ENCODE measurements around the gene LRPAP1.
"Not testable (repeated sequence)": the region's sequence is repeated elsewhere in the genome, so short reads cannot be mapped to it uniquely, and the experiment has no call there.

LRPAP1 gene

GRCh38 chr4:3463556-3464348, 68.5 kb downstream of the LRPAP1 start:
- H3K4me3 ChIP-seq (ENCODE audit: low read depth, low read length) = no peak overlapping the region
- CTCF ChIA-PET = interaction anchor here (1.0 to 1.8 kb wide), 2 partner anchors 17 to 20 kb away, joined by 6 read pairs; no protein-coding TSS in a partner anchor
- DNase-seq (ENCODE audit: low read depth, low spot score) = no peak
- POLR2A ChIA-PET = no interaction called here
- TF ChIP-seq CTCF (IDR thresholded peaks at IDR 0.05; ENCODE audit: insufficient read depth, low read length, missing control alignments) = no peak

- CTCF ChIA-PET = interaction anchor here (0.8 to 1.8 kb wide), 3 partner anchors 18 to 19 kb away, joined by 3 to 6 read pairs (median 6); no protein-coding TSS in a partner anchor
- DNase-seq (ENCODE audit: low read depth, low spot score) = no peak
- H3K4me3 ChIP-seq (ENCODE audit: low read depth, low read length) = peak within 1 kb of the TSS; percentile 25; the same call in 1 of the 2 replicates
- POLR2A ChIA-PET = no interaction called here
- TF ChIP-seq CTCF (IDR thresholded peaks at IDR 0.05; ENCODE audit: insufficient read depth, low read length, missing control alignments) = no peak
Observed at GRCh38 chr4:3462790-3463415, 69.3 kb downstream of the LRPAP1 start, which contains the start of gene DOK7. TSS of gene DOK7 (plus strand) at chr4:3463306. CDS start at chr4:3463376, 70 bp downstream.

- no peak for TF ChIP-seq CTCF (IDR thresholded peaks at IDR 0.05; ENCODE audit: insufficient read depth, low read length, missing control alignments)
- ChIA-PET POLR2A (no interaction called here), CTCF (interaction anchor here (0.8 to 1.8 kb wide), 2 partner anchors 18 to 19 kb away, joined by 3 to 6 read pairs; no protein-coding TSS in a partner anchor)
- DNase-seq (ENCODE audit: low read depth, low spot score) = no peak
- no peak overlapping the region for H3K4me3 ChIP-seq (ENCODE audit: low read depth, low read length)
Observed at GRCh38 chr4:3462321-3462789, 69.9 kb downstream of the LRPAP1 start.

GRCh38 chr4:3461515-3462291, 70.5 kb downstream of the LRPAP1 start:
- TF ChIP-seq CTCF (IDR thresholded peaks at IDR 0.05; ENCODE audit: insufficient read depth, low read length, missing control alignments) = no peak
- ChIA-PET POLR2A (no interaction called here), CTCF (interaction anchor here (0.8 to 1.8 kb wide), 4 partner anchors 18 to 110 kb away, joined by 3 to 7 read pairs (median 4); no protein-coding TSS in a partner anchor)
- H3K4me3 ChIP-seq (ENCODE audit: low read depth, low read length) = no peak overlapping the region
- DNase-seq (ENCODE audit: low read depth, low spot score) = no peak

- ChIA-PET POLR2A (no interaction called here), CTCF (interaction anchor here (1.0 to 1.1 kb wide), 2 partner anchors 20 to 110 kb away, joined by 3 to 7 read pairs; no protein-coding TSS in a partner anchor)
- TF ChIP-seq CTCF (IDR thresholded peaks at IDR 0.05; ENCODE audit: insufficient read depth, low read length, missing control alignments) = no peak
- H3K4me3 ChIP-seq (ENCODE audit: low read depth, low read length) = no peak overlapping the region
- DNase-seq (ENCODE audit: low read depth, low spot score) = no peak
Observed at GRCh38 chr4:3460926-3461325, 71.3 kb downstream of the LRPAP1 start.

GRCh38 chr4:3459156-3459555, 73.1 kb downstream of the LRPAP1 start:
- DNase-seq (ENCODE audit: low read depth, low spot score); H3K4me3 ChIP-seq (ENCODE audit: low read depth, low read length); POLR2A ChIA-PET: not testable (repeated sequence)
- CTCF ChIA-PET = interaction anchor here (1.5 kb wide), 1 partner anchor 113 kb away, joined by 5 read pairs; no protein-coding TSS in a partner anchor
